Measurements from ENCODE around the gene RXRA. TPM values are rescaled to one million over a fixed set of nuclear protein-coding genes. Genes with fewer than 3 reads are reported as not detected.

The RXRA gene
- total and polyA plus RNA-seq, 2 of the 13 experiments (the other 11 are each of a cell fraction or from before 2014, with no cell fraction given), result 18.9 to 29.2 TPM

- no peak overlapping the region for H3K4me3 ChIP-seq (replicated peaks in 1 of 3; ENCODE audit: insufficient read depth in 1 of 3, low read depth in 2 of 3, low read length in 3 of 3)
- no peak overlapping the region for H3K27ac ChIP-seq (ENCODE audit: extremely low read length, insufficient read depth, low read length)
- POLR2A ChIA-PET, result interaction anchor here (0.6 to 1.8 kb wide), 3 partner anchors 17 to 272 kb away, joined by 3 to 4 read pairs (median 3); no protein-coding TSS in a partner anchor
- no peak for ATAC-seq
- intact Hi-C loops (cut with micrococcal nuclease; ENCODE audit: unreplicated experiment) (loop anchor here (10.0 kb wide), 1 partner anchor 1447 kb away; no protein-coding TSS in a partner anchor), in situ Hi-C loops (cut with HindIII; ENCODE audit: extremely low pct_ligation_motif_present, low pct_unique_long_range_greater_than_20kb) (loop anchor here (5.0 kb wide), 1 partner anchor 275 kb away; no protein-coding TSS in a partner anchor)
- no peak for DNase-seq (ENCODE audit: low spot score)
- no peak for FAIRE-seq
- no peaks in the 10 kb centered on the region for H3K9me3 ChIP-seq (ENCODE audit: low read length)
- 0 out of 2 replicates have a peak overlapping the region, but pooled peaks have one; percentile 11 for H3K4me2 ChIP-seq (ENCODE audit: low read depth, low read length)
- no peak overlapping the region for H3K9ac ChIP-seq (ENCODE audit: insufficient read depth, low read depth, low read length)
- 0% methylated on average over 4 of the region's 12 CpGs for whole genome bisulfite sequencing (ENCODE audit: low lambda C conversion rate)
- no peak overlapping the region for H2AFZ ChIP-seq (ENCODE audit: low read length)
- H3K4me1 ChIP-seq (ENCODE audit: insufficient read depth, low read length), result peaks cover 66% of the 10 kb centered on the region
- CTCF ChIA-PET (ENCODE audit: low intra/inter-chr PET ratio, low total read pairs), result interaction anchor here (2.6 kb wide), 1 partner anchor 271 kb away, joined by 26 read pairs; no protein-coding TSS in a partner anchor
- no TSS peak for BruUV-seq (replicated peaks)
- no peaks in the 10 kb centered on the region for H3K79me2 ChIP-seq (ENCODE audit: insufficient read depth, low read length)
- H3K27me3 ChIP-seq (ENCODE audit: control insufficient read depth in 1 of 2, insufficient read depth in 2 of 2, low read length in 2 of 2), result peaks cover 0 to 17% of the 10 kb centered on the region in 2 experiments; a peak in 2 of 5 replicates
- peaks cover 0 to under 1% of the 10 kb centered on the region in 2 experiments; a peak in 1 of 5 replicates for H3K36me3 ChIP-seq (replicated peaks in 1 of 2; ENCODE audit: control insufficient read depth in 1 of 2, insufficient read depth in 2 of 2, low read length in 2 of 2)
- H4K20me1 ChIP-seq (ENCODE audit: insufficient read depth, low read length), result no peaks in the 10 kb centered on the region
- TF ChIP-seq ZNF768 (CRISPR knock-in tag; IDR thresholded peaks at IDR 0.05), result peak; percentile 37; the same call in 1 of the 2 replicates
- TF ChIP-seq ZNF331 (CRISPR knock-in tag; IDR thresholded peaks at IDR 0.05), result no peak
- no peak for TF ChIP-seq ZBTB20 (CRISPR knock-in tag; IDR thresholded peaks at IDR 0.05; ENCODE audit: borderline replicate concordance, low read depth)
- no peak for TF ChIP-seq MXD4 (CRISPR knock-in tag; IDR thresholded peaks at IDR 0.05)
- no peak for TF ChIP-seq ZNF619 (CRISPR knock-in tag; IDR thresholded peaks at IDR 0.05)
- no peak for TF ChIP-seq BRD4 (CRISPR knock-in tag; IDR thresholded peaks at IDR 0.05)
- no peak for TF ChIP-seq ZNF639 (CRISPR knock-in tag; conservative IDR thresholded peaks at IDR 0.05)
- TF ChIP-seq ZGPAT (CRISPR knock-in tag; IDR thresholded peaks at IDR 0.05), result no peak
- no peak for TF ChIP-seq ZNF629 (CRISPR knock-in tag; conservative IDR thresholded peaks at IDR 0.05)
- no peak for TF ChIP-seq ZNF720 (CRISPR knock-in tag; IDR thresholded peaks at IDR 0.05)
- peak; percentile 39; the same call in 1 of the 2 replicates for TF ChIP-seq MXD1 (CRISPR knock-in tag; IDR thresholded peaks at IDR 0.05)
- TF ChIP-seq SIX4 (CRISPR knock-in tag; IDR thresholded peaks at IDR 0.05), result no peak
- no peak for TF ChIP-seq MTF2 (CRISPR knock-in tag; IDR thresholded peaks at IDR 0.05; ENCODE audit: borderline replicate concordance)
- TF ChIP-seq NBN (conservative IDR thresholded peaks at IDR 0.05), result no peak
- no peak for TF ChIP-seq MIER3 (CRISPR knock-in tag; IDR thresholded peaks at IDR 0.05; ENCODE audit: borderline replicate concordance)
- TF ChIP-seq ZFY (CRISPR knock-in tag; IDR thresholded peaks at IDR 0.05), result no peak
- no peak for TF ChIP-seq ZNF282 (IDR thresholded peaks at IDR 0.05; ENCODE audit: partially characterized antibody)
Measured at GRCh38 chr9:134442085-134442474, 115.8 kb downstream of the RXRA start.
